SK-N-SH treated with all-trans-retinoic acid at 6 μM for 48 hours (cell line): Measurements from ENCODE around the gene DNAJC22.

Source experiments
- ATAC-seq: fragments of 200-7000 bp; cut with Tn5 transposase; 3 replicates; pipeline ENCODE4 v1.9.1; 2020; ENCODE audit warnings: mild to moderate bottlenecking, moderate library complexity
- ARNTL ChIP-seq: fragments of 450-650 bp; formaldehyde crosslinking; IDR thresholded peaks from 2 replicates; pipeline ENCODE4 v1.5.0; 2020; ENCODE audit warnings: low read depth, mild to moderate bottlenecking, moderate library complexity, borderline replicate concordance
- BACH2 ChIP-seq: fragments of 250-450 bp; sonication (Bioruptor Pico); IDR thresholded peaks from 2 replicates; pipeline ENCODE4 v1.9.0; 2021; ENCODE audit warnings: mild to moderate bottlenecking, borderline replicate concordance
- CSDC2 ChIP-seq: fragments of 250-450 bp; sonication (Bioruptor Pico); IDR thresholded peaks from 2 replicates; pipeline ENCODE4 v1.5.0; 2020; ENCODE audit warnings: mild to moderate bottlenecking, moderate library complexity
- CSRNP3 ChIP-seq: fragments of 250-450 bp; sonication (Bioruptor Pico); IDR thresholded peaks from 2 replicates; pipeline ENCODE4 v1.5.1; 2021; ENCODE audit warnings: mild to moderate bottlenecking, moderate library complexity
- ESRRG ChIP-seq: fragments of 250-450 bp; sonication (Bioruptor Pico); IDR thresholded peaks from 2 replicates; pipeline ENCODE4 v1.6.1; 2021; ENCODE audit warnings: mild to moderate bottlenecking
- GLIS3 ChIP-seq: fragments of 250-450 bp; sonication (Bioruptor Pico); IDR thresholded peaks from 2 replicates; pipeline ENCODE4 v1.5.0; 2020; ENCODE audit warnings: mild to moderate bottlenecking, moderate library complexity
- ISL1 ChIP-seq: fragments of 250-450 bp; sonication (Bioruptor Pico); IDR thresholded peaks from 2 replicates; pipeline ENCODE4 v2.1.2; 2022; ENCODE audit warnings: mild to moderate bottlenecking, moderate library complexity
- OSR1 ChIP-seq: fragments of 250-450 bp; sonication (Bioruptor Pico); IDR thresholded peaks from 2 replicates; pipeline ENCODE4 v1.8.0; 2022; ENCODE audit warnings: moderate library complexity, mild to moderate bottlenecking, inconsistent platforms
- POU6F1 ChIP-seq: fragments of 250-450 bp; sonication (Bioruptor Pico); IDR thresholded peaks from 2 replicates; pipeline ENCODE4 v1.8.0; 2021; ENCODE audit warnings: low read depth, mild to moderate bottlenecking, moderate library complexity, borderline replicate concordance
- PPARA ChIP-seq: fragments of 250-450 bp; sonication (Bioruptor Pico); IDR thresholded peaks from 2 replicates; pipeline ENCODE4 v1.5.0; 2020; ENCODE audit warnings: mild to moderate bottlenecking, borderline replicate concordance
- RARB ChIP-seq: fragments of 250-450 bp; sonication (Bioruptor Pico); IDR thresholded peaks from 2 replicates; pipeline ENCODE4 v1.8.0; 2021; ENCODE audit warnings: mild to moderate bottlenecking, moderate library complexity
- SNAI2 ChIP-seq: fragments of 250-450 bp; sonication (Bioruptor Pico); IDR thresholded peaks from 2 replicates; pipeline ENCODE4 v1.5.0; 2020; ENCODE audit warnings: mild to moderate bottlenecking, moderate library complexity
- TCF4 ChIP-seq: fragments of 250-450 bp; sonication (Bioruptor Pico); IDR thresholded peaks from 2 replicates; pipeline ENCODE4 v1.8.0; 2021; ENCODE audit warnings: mild to moderate bottlenecking, moderate library complexity, borderline replicate concordance
- TOX ChIP-seq: fragments of 250-450 bp; sonication (Bioruptor Pico); IDR thresholded peaks from 2 replicates; pipeline ENCODE4 v1.8.0; 2021; ENCODE audit warnings: mild to moderate bottlenecking, moderate library complexity, borderline replicate concordance
- ZC3H10 ChIP-seq: fragments of 250-450 bp; sonication (Bioruptor Pico); IDR thresholded peaks from 2 replicates; pipeline ENCODE4 v1.5.1; 2021; ENCODE audit warnings: mild to moderate bottlenecking, moderate library complexity
- ZFP3 ChIP-seq: fragments of 250-450 bp; sonication (Bioruptor Pico); IDR thresholded peaks from 2 replicates; pipeline ENCODE4 v1.5.0; 2020; ENCODE audit warnings: mild to moderate bottlenecking, moderate library complexity
- ZFP30 ChIP-seq: fragments of 450-650 bp; formaldehyde crosslinking; IDR thresholded peaks from 2 replicates; pipeline ENCODE4 v1.5.0; 2022; ENCODE audit warnings: mild to moderate bottlenecking, moderate library complexity
- ZNF565 ChIP-seq: fragments of 450-650 bp; formaldehyde crosslinking; conservative IDR thresholded peaks from 2 replicates; pipeline ENCODE4 v1.5.0; 2020; ENCODE audit warnings: low read depth, mild to moderate bottlenecking, moderate library complexity
- ZNF70 ChIP-seq: fragments of 450-650 bp; formaldehyde crosslinking; IDR thresholded peaks from 2 replicates; pipeline ENCODE4 v1.5.0; 2020; ENCODE audit warnings: mild to moderate bottlenecking, moderate library complexity
- ZNF8 ChIP-seq: fragments of 450-650 bp; formaldehyde crosslinking; IDR thresholded peaks from 2 replicates; pipeline ENCODE4 v1.5.0; 2020; ENCODE audit warnings: mild to moderate bottlenecking, moderate library complexity
- TF ChIP-seq, protein P1 (sequence below): fragments of 250-450 bp; sonication (Bioruptor Pico); IDR thresholded peaks from 2 replicates; pipeline ENCODE4 v1.8.0; 2020; ENCODE audit warnings: mild to moderate bottlenecking, moderate library complexity, borderline replicate concordance
- TF ChIP-seq, protein P2 (sequence below): fragments of 250-450 bp; sonication (Bioruptor Pico); IDR thresholded peaks from 2 replicates; pipeline ENCODE4 v1.5.1; 2020; ENCODE audit warnings: low read depth, mild to moderate bottlenecking, moderate library complexity
- TF ChIP-seq, protein P3 (sequence below): fragments of 250-450 bp; sonication (Bioruptor Pico); IDR thresholded peaks from 2 replicates; pipeline ENCODE4 v1.5.0; 2020; ENCODE audit warnings: mild to moderate bottlenecking, moderate library complexity

Gene DNAJC22

DNA sequence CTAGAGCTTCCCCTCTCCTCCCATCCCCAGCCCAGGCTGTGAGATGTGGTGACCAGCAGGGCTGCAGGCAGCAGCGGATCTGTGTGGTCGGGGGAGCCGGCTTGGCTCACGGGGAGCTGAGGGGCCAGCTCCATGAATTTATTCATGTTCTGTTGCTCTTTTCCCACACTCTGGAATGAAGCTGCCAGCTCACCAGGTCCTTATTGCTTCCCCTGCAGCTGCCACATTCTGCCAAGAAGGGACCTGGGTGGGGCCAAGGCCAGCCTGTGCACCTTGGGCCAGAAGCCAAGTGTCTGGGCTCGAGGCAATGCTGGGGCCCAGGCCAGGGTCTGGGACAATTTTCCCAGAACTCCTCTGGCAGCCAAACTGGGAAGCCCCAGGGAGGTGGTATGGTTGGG, 7.2 kb upstream of the DNAJC22 start:
- TF ChIP-seq ARNTL (CRISPR knock-in tag), result no peak
- no peak for TF ChIP-seq RARB
- no peak for TF ChIP-seq ZNF70 (CRISPR knock-in tag)
- TF ChIP-seq, all 23 proteins: peak for 0
- ATAC-seq, result no peak

- TF ChIP-seq PPARA (CRISPR knock-in tag), result no peak
- no peak for TF ChIP-seq GLIS3 (CRISPR knock-in tag)
- TF ChIP-seq RARB, result no peak
- TF ChIP-seq, protein P1, sequence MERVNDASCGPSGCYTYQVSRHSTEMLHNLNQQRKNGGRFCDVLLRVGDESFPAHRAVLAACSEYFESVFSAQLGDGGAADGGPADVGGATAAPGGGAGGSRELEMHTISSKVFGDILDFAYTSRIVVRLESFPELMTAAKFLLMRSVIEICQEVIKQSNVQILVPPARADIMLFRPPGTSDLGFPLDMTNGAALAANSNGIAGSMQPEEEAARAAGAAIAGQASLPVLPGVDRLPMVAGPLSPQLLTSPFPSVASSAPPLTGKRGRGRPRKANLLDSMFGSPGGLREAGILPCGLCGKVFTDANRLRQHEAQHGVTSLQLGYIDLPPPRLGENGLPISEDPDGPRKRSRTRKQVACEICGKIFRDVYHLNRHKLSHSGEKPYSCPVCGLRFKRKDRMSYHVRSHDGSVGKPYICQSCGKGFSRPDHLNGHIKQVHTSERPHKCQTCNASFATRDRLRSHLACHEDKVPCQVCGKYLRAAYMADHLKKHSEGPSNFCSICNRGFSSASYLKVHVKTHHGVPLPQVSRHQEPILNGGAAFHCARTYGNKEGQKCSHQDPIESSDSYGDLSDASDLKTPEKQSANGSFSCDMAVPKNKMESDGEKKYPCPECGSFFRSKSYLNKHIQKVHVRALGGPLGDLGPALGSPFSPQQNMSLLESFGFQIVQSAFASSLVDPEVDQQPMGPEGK (CRISPR knock-in tag), result no peak
- no peak for TF ChIP-seq ZFP30 (CRISPR knock-in tag)
- TF ChIP-seq ZNF8 (CRISPR knock-in tag), result no peak
- no peak for TF ChIP-seq BACH2
- TF ChIP-seq ZFP3, result no peak
- no peak for TF ChIP-seq CSRNP3
- no peak for TF ChIP-seq SNAI2 (CRISPR knock-in tag)
- no peak for TF ChIP-seq ISL1 (CRISPR knock-in tag)
- TF ChIP-seq, protein P2, sequence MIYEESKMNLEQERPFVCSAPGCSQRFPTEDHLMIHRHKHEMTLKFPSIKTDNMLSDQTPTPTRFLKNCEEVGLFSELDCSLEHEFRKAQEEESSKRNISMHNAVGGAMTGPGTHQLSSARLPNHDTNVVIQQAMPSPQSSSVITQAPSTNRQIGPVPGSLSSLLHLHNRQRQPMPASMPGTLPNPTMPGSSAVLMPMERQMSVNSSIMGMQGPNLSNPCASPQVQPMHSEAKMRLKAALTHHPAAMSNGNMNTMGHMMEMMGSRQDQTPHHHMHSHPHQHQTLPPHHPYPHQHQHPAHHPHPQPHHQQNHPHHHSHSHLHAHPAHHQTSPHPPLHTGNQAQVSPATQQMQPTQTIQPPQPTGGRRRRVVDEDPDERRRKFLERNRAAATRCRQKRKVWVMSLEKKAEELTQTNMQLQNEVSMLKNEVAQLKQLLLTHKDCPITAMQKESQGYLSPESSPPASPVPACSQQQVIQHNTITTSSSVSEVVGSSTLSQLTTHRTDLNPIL (CRISPR knock-in tag), result no peak
- TF ChIP-seq CSDC2 (CRISPR knock-in tag), result no peak
- no peak for TF ChIP-seq OSR1 (CRISPR knock-in tag)
- TF ChIP-seq TOX, result no peak
- TF ChIP-seq TCF4 (CRISPR knock-in tag), result no peak
- no peak for ATAC-seq
These were observed 6.4 kb upstream of the DNAJC22 start for GRCh38 chr12:49340095-49340870.

DNA sequence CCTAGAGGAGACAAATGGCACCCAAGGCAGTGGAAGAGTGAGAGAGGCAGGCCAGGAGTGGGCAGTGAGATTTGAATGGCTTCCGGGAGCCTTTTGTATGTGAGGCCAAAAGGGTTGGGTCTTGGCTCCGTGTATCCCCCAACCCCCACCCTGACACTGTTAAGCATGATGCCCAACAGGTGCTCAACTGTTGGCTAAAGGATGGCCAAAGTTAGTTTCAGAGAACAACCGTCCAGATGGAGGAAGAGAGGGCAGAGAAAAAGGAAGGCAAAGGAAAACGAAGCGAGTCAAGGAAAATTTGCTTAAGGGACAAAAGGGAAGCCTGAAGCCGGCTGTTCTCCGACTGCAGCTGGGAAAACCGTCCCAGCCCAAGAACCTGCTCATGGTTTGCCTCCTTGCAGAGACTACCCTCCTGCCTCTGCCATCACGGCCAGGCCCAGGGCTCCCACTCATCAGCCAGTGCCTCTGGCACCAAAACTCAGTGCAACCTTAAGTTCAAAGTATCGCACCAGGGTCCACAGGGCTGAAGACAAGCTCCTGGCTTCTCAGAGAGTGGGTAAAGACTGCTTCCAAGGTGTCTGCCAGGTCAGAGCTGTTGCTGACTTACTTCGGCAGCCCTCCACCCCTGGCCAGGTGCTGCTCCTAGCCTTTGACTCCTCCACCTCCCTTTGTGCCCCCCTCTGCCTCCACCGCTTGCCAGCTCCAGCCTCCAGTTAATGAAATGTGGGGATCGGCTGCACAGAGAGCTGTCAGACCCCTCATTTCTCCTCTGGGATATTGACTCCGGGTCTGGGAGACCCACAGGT, 5.5 kb upstream of the DNAJC22 start:
- no peak for ATAC-seq
- TF ChIP-seq, protein P2 (CRISPR knock-in tag), result no peak
- no peak for TF ChIP-seq TCF4 (CRISPR knock-in tag)
- TF ChIP-seq, protein P3, sequence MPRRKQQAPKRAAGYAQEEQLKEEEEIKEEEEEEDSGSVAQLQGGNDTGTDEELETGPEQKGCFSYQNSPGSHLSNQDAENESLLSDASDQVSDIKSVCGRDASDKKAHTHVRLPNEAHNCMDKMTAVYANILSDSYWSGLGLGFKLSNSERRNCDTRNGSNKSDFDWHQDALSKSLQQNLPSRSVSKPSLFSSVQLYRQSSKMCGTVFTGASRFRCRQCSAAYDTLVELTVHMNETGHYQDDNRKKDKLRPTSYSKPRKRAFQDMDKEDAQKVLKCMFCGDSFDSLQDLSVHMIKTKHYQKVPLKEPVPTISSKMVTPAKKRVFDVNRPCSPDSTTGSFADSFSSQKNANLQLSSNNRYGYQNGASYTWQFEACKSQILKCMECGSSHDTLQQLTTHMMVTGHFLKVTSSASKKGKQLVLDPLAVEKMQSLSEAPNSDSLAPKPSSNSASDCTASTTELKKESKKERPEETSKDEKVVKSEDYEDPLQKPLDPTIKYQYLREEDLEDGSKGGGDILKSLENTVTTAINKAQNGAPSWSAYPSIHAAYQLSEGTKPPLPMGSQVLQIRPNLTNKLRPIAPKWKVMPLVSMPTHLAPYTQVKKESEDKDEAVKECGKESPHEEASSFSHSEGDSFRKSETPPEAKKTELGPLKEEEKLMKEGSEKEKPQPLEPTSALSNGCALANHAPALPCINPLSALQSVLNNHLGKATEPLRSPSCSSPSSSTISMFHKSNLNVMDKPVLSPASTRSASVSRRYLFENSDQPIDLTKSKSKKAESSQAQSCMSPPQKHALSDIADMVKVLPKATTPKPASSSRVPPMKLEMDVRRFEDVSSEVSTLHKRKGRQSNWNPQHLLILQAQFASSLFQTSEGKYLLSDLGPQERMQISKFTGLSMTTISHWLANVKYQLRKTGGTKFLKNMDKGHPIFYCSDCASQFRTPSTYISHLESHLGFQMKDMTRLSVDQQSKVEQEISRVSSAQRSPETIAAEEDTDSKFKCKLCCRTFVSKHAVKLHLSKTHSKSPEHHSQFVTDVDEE (CRISPR knock-in tag), result no peak
- TF ChIP-seq CSDC2 (CRISPR knock-in tag), result no peak
- no peak for TF ChIP-seq ZFP3
- no peak for TF ChIP-seq ARNTL (CRISPR knock-in tag)
- TF ChIP-seq CSRNP3, result no peak
- TF ChIP-seq RARB, result no peak
- no peak for TF ChIP-seq ZFP30 (CRISPR knock-in tag)
- no peak for TF ChIP-seq SNAI2 (CRISPR knock-in tag)
- TF ChIP-seq ZNF565 (CRISPR knock-in tag), result no peak
- TF ChIP-seq ESRRG (CRISPR knock-in tag), result no peak
- TF ChIP-seq GLIS3 (CRISPR knock-in tag), result no peak
- no peak for TF ChIP-seq ZC3H10
- no peak for TF ChIP-seq TOX
- no peak for TF ChIP-seq POU6F1
- no peak for TF ChIP-seq BACH2
